Measurements from ENCODE around the gene DAPK2.

DAPK2 gene

DNA sequence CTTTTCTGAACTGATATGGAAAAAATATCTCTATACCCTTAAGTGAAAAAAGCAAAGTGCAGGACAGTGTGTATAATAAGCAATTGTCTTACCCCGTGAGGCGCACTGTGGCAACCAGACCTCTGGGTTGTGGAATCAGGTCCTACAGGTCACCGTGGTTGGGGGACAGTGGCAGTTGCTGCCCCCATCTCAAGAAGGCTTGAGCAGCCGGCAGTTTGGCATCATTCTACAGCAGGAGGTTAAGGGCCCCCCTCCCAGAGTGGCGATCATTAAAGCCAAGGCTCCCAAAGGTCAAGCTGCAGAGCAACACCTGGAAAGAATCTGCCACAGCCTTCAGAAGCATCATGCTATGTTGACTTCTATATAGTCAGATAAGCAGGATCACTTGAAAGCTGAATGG lies 156.5 kb downstream of the DAPK2 start:
- no peak for DNase-seq

DNA sequence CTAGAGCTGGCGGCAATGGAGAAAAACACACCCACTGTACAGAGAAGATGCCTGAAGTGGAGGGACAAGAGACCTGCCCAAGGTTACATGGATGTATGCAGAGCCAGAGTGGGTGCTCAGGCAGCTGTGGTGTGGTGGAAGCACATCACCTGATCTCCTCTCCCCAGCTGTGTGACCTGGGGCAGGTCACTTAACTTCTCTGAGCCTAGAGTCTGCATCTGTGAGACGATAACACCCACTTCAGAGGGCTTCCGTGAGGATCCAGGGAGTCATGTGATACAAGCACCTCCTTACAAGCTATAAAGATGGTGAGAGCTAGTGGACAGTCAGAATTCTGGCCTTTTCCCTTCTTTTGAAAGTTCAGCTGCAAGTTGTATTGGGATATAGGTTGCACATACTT lies 157.5 kb downstream of the DAPK2 start:
- DNase-seq = no peak

DNA sequence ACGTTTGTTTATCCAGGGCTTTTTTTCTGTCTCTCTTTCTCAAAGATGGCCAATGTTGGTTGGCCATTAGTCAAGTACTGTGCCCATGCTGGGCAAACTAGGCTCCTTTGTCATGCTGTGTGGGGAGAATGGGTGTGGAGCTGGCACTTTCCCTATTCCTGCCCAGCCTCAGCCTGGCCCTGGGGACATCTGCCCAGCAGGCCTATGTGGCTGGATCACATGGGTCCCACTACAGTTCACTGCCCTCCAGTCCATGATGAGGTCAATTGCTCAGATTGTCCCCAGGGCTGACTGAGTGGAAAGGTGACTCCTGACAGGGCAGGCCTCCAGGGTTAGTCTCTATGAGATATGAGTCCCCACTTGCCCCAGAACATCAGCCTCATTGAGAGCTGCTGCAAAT lies 158.1 kb downstream of the DAPK2 start:
- no peak for DNase-seq

DNA sequence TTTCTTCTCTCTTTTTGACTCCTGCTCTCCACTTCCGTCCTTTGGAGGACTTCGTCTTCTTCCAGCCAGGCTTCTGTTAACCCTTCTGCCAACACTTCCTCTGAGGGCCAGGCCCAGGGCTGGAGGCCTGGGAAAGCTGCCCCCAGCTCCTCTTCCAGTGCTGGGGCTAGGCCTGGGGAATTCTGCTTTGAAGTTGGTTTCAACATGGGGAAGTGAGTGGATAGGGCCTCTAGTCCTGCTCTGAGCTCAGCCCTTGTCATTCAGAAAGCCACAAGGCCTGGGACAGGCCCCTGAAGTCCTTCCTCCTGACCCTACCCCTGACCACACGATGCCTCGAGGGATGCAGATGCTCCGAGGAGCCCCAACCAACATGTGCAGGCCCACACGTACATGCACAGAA lies 158.7 kb downstream of the DAPK2 start:
- DNase-seq = no peak

DNA sequence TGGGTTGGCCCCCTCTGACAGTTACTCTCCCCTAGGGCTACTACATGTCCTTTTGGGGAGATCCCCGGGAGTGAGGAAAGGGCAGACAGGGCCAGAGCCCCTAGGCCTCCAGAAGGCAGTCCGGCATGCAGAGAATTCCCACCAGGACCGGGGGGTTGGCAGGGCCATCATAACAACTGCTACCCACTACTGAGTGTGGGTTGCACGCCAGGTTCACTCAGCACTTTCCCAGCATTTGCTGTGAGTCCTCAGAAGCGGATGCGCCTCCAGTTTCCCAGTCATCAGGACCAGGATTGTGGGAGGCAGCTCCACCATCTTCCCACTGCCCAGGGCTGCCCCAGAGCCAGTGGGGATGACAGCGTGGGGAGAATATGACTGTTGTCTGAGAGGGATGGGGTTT lies 161.3 kb downstream of the DAPK2 start:
- no peak for DNase-seq

DNA sequence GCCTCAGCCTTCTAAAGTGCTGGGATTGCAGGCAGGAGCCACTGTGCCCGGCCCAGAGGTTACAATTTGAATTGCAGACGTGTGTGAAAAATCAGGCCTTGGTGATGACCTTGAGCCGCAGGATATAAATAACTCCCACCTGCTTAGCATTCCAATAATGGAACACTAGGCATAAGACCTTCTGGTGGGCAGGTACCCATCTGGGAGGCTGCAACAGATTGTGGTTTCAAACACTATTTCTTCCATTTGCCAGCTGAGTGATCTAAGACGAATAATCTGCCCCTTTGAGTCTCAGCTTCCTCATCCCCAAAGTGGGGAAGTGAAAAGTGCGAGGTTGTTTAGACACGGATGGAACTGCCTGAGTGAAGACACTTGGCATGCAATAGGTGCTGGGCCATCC lies 164.9 kb downstream of the DAPK2 start:
- DNase-seq = no peak

DNA sequence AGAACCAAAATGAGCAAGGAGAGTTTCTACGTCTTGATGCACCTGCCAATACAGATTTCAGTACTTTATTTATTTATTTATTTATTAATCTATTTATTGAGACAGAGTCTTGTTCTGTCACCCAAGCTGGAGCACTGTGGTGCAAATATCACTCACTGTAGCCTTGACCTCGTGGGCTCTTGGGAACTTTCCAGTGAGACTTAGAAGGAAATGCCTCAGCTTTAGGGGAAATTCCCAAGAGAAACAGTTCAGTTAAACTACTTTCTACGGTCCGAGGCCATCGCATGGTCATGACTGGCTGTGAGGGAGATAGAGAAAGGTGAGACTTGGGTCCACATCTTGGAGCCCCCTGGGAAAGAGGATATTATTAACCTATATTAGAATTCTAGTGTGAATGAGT lies 165.5 kb downstream of the DAPK2 start:
- no peak for DNase-seq

DNA sequence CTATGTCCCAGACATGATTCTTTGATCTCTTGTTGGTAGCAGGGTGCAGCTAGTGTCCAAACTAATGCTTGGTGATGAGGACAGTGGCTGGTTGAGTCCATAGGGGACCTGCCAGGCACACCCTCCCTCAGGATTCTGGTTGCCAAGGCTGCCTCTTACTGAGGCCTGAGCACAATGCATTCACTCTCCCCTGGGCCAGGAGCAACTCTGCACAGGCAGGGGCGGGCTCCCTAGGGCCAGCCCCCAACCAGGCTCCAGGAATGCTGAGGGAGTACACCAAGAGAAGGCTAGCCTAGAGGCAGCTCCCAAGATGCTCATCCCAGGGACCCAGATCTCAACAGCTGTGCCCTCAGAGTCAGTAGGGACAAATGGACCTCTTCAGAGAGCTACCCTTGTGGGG lies 166.3 kb downstream of the DAPK2 start:
- no peak for DNase-seq

DNA sequence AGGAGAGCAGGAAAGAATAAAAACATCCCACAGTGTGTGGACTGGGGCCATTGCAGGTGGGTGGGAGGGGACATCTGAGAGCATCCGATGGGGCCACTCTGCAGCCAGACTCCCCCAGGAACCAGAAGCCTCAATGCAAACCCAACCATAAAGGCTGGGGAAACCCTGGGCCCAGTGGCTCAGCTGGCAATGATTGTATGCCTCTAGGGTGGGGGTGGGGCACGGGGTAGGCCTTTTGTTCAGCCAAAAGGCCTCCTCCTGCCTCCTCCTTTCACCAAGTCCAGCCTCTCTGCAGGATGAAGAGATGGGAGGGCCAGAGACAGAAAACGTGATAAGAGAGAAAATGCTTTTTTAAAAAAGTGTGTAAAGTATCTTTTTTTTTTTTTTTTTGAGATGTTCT lies 167.1 kb downstream of the DAPK2 start:
- DNase-seq = no peak

DNA sequence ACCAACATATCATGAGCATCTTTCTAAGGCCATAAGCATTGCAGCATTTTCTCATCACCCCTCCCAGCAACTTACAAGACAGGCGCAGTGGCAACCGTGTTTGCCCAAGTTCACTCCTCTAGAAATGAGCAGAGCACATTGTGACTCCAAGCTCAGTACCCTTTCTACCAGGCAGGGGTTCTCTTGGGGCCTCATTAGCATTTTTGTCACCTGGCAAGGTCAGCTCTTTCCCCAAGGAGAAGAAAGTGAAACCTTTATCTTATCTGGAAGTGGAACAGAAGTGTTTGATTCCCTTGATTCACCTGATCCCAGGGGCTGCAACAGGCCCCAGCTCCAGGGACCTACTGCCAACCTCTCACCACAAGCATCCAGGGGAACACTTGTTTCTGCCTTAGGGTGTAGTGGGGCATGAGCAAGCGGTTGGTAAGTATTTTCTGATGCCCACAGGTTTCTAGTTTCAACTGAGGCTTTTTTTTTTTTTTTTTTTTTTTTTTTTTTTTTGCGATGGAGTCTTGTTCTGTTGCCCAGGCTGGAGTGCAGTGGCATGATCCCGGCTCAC lies 168.5 kb downstream of the DAPK2 start:
- no peak for DNase-seq

DNA sequence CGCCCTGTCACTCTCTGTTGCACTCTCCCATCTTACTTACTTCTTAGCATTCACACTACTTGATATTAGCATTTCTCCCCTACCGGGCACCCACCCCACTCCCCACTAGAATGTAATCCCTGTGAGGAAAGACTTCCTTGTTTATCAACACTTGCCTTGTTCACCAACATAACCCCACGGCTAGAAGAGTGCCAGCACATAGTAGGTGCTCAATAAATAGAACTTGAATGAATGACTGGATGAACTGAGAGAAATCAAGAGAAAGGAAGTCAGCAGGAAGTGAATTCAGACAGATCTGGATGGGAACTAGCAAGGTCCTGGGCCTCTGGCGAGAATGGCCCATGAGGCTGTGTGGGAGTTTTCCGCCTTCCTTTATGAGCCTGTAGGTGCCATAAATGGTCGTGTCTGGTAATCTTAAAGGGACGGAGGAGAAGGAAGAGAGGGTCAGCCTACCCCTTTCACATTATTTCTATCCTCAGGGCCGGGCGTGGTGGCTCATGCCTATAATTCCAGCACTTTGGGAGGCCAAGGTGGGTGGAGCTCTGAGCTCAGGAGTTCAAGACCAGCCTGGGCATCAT lies 170.1 kb downstream of the DAPK2 start:
- no peak for DNase-seq

DNA sequence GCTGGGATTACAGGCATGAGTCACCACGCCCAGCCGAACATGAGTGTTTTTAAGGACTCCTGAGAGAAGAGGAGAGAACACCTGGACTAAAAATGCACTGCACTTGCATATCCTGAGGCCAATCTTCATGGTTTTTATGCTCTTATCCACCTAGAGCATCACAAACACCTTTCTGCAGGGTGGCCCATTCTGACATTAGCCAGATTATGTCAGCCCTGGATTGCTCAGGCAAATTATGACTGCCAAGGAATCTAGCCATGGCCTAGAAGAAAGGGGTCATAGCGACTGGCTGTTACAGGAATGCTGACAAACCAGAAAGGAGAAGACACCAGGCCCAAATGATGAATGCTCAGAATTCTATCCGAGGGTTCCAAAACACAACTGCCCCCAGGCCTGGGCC lies 171.7 kb downstream of the DAPK2 start:
- DNase-seq = no peak

DNA sequence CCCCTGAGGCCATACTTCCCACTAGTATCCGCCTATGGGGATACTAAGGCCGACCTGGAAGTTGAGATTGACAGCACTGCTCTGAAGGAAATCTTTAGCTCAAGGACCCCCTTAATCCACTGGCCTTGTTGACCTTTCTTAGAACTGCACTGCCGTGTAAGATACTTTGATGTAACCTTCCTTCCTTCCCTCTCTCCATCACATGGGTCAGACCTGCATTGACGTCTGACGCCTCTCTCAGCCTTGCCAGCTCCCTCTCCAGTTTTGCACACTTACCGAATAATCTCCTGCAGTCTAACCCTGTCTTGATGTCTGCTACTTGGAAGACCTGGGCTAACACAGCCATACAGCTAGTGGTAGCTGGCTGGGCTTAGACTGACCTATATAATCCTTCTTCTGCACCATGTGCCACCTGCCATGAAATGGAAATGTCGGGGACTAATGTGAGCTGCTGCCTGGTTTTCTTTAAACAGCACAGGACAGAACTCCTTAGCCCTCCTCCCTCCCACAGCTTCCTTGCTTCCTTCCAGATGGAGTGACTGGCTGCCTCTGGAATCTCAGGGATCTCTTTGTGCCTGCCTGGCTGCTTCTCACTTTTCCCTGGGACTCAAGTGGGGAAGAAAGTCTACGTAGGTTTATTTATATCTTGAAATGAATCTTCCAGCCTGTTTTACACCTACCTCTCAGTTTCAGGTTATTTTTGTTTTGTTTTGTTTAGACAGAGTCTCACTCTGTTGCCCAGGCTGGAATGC lies 173.3 kb downstream of the DAPK2 start:
- no peak for DNase-seq

DNA sequence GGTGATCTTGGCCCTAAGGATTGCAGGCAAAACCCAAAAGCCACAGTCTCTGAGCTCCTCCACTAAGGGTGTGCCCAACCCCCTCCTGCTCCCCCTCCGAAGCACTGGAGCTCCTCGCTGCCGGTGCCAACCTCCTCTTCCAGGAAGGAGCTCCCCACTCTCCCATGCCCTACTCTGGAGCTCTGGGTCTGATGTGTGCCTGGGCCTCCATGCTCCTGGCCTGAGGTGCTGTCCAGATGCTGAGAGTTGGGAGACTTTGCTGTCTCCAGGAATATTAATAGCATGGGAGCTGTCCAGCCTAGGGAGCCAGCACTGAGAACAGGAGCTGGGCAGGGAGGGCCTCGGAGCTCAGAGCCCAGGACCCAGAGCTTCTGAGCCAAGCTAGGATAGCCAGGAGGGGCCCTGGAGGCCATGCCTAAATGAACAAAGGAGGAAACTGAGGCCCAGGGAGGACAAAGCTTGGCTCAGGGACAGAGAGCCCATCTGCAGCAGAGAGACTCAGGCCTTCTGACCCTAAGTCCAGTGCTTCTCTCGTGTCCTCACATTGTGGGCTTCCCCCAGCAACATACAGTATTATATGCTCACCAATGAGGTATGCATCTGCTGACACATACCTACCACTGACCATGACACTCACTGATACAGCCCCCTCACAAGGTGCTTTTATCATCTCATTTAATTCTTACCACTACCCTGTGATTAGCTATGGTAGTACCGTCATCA lies 175.6 kb downstream of the DAPK2 start:
- DNase-seq = peak; percentile 38

DNA sequence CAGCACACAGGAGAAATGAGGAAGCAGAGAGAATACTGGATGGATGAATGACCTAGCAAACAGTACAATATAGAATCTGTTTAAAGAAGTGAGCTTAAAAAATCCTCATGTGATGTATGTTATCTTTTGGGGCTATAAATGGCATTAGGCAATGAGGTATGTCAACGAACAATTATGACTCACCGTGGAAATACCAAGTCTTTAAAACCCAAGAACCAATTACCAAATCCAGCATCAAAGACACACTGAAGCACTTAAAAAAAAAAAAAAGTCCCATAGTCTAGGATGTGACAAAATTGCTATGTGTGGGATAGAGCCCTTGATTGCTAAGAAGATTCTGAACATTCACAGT lies 176.3 kb downstream of the DAPK2 start:
- no peak for DNase-seq

DNA sequence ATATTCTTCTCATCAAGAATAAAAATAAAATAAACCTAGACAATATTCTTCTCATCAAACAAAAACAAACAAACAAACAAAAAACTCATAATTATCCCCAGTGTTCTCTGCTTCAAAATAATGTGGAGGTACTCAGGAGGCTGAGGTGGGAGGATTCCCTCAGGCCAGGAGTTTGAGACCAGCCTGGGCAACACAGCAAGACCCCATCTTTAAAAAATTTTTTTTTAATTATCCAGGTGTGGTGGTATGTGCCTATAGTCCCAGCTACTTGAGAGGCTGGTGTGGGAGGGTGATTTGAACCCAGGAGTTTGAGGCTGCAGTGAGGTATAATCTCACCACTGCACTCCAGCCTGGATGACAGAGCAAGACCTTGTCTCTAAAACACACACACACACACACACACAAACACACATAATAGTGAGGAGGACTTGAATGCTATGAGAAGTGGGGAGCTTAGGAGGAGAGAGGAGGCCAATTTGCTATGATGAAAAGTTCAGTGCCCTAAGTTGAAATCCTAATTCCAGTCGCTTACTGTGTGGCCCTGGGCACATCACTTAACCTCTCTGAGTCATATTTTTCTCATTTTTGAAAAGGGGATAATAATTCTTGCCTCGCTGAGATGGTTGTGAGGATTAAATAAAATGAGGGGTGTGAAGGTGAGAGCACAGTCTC lies 176.8 kb downstream of the DAPK2 start:
- no peak for DNase-seq

DNA sequence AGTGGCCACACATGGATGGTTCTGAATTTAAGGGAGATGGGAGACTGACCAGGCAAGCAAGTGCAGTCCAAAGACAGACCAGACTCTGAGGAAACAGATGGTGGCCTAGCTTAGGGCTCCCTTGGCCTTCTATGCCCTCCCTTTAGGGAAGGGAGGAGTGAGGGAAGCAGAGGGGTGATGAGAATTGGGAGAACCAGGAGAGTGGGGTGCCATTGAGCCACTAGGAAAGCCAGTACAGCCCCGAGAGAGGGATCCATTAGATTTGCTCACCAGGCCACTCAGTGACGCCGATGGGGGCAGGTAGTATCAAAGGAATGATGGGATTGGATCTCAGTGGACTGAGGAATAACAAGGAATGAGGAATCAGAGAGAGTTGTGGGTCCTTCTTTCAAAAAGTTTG lies 182.1 kb downstream of the DAPK2 start:
- DNase-seq = no peak

DNA sequence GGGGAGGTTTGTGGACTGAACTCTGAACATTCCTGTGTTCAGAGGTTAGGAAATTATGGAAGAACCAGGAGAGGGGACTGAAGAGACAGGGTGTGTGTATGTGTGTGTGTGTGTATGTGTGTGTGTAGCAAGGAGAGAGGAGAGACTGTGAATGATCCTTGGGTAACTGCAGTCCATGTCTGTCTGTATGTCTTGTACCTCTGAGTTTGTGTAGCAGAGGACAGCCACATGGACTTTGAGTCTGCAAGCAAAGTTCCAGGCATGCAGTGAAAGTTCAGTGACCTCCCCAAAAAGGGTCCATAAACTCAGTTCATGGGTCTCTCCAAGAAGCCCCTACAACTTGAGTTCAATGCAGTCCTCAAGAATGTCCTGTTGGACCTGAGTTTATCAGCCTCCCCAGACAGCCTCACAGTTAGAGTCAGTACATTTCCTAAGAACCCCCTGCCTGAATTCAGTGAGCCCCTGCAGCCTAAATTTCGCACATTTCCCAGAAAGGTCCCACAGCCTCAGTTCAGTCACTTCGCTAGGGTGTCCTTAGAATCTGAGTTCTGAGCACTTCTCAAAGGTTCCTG lies 184.3 kb downstream of the DAPK2 start:
- no peak for DNase-seq

DNA sequence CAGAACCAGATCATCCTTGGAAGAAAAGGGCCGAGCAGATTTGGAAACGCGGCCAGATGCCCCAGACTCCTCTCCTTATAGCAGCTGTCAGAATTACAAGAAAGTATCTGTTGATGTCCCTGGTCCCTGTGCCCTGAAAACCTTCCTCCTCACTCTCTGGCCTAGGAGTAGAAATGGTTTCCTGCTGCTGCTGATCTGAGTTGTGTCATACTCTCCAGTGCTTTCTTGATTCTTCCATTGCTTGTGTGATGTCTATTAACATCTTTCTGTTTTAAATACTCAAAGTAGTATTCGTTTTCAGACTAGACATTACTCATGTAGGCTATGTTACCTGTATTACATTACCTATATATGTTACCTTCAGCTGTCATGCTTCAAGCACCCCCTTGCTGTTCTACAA lies 185.7 kb downstream of the DAPK2 start:
- no peak for DNase-seq

DNA sequence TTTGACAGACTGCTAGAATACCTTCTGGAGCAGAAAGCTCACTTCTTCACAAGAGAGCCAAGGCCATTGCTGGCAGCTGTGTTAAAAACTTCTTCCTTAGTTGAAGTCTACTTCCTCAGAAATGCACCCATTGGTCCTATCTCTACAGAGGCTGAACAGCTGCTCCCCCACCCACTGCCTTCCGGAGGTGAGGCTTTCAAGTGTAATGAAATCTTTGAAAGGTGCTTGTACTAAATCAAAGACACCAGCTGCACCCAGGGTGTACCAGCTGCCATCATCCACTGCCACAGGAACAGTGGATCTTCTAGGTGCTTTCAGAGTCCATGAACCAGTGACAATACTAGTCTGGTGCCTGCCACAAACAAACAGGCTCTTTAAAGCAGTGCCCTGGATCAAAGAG lies 186.1 kb downstream of the DAPK2 start:
- peak; percentile 43 for DNase-seq

DNA sequence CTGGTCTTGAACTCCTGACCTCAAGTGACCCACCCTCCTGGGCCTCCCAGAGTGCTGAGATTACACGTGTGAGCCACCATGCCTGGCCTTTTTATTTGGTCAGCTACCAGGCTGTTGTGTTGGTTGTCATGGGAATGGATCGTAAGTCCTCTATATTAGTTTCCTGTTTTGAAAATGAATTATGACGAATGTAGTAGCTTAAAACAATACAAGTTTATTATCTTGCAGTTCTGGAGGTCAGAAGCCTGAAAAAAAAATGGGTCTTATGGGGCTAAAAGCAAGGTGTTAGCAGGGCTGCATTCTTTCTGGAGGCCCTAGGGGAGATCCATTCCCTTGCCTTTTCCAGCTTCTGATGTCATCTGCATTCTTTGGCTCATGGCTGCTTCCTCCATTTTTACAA lies 187.4 kb downstream of the DAPK2 start:
- DNase-seq = no peak

DNA sequence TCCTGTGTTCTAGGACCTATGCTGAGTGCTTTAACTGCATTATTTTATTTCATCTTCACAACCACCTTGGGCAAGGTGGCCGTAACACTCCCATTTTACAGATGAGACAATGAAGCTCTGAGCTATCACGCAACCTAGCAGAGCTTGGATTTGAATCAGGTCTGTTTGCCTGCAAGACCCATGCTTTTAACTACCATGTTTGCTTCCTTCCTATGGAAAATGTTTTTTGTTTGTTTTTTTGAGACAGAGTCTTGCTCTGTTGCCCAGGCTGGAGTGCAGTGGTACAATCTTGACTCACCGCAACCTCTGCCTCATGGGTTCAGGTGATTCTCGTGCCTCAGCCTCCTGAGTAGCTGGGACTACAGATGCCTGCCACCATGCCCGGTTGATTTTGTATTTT lies 187.8 kb downstream of the DAPK2 start:
- DNase-seq = no peak

DNA sequence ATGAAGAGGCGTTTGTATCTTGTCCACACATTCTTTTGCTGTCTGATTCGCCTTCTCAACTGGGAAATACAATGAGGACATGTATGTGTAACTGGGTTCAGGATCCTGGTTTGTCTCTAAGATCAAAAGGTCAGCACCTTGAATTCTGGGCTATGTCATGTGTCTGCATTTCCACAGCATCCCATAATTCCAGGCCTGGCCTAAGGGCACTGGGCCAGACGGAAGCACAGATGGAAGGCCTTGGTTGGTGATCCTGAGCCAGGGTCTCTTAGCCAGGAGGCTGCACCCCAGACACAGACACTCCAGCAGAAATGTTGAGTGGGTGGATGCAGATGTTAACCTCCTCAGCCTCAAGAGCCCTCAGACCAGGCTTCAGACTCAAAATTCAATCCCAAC lies 188.8 kb downstream of the DAPK2 start:
- DNase-seq = no peak
